GM19043 (cell line): Measurements from ENCODE around the gene KCNA3.

Source experiments
- ATAC-seq: cut with Tn5 transposase; IDR thresholded peaks from one replicate; pipeline ENCODE4 v1.9.1; 2021; ENCODE audit warnings: low read depth; ENCODE audit not compliant: unreplicated experiment

The KCNA3 gene

GRCh38 chr1:110643879-110644472 is 30.8 kb downstream of the KCNA3 start:
- ATAC-seq: no peak

- ATAC-seq: no peak
Observed at GRCh38 chr1:110639724-110640386, 34.9 kb downstream of the KCNA3 start.

- no peak for ATAC-seq
Observed at GRCh38 chr1:110638556-110638955, 36.2 kb downstream of the KCNA3 start.

- no peak for ATAC-seq
Observed at GRCh38 chr1:110638058-110638457, 36.7 kb downstream of the KCNA3 start.

- no peak for ATAC-seq
Observed at GRCh38 chr1:110637475-110637874, 37.3 kb downstream of the KCNA3 start.

- no peak for ATAC-seq
Observed at GRCh38 chr1:110636149-110636935, 38.4 kb downstream of the KCNA3 start.

GRCh38 chr1:110635434-110635833 is 39.3 kb downstream of the KCNA3 start:
- ATAC-seq: no peak

GRCh38 chr1:110634455-110635311 is 40.1 kb downstream of the KCNA3 start:
- ATAC-seq: peak; percentile 45

- ATAC-seq: no peak
Observed at GRCh38 chr1:110634086-110634454, 40.7 kb downstream of the KCNA3 start.

GRCh38 chr1:110633646-110634030 is 41.1 kb downstream of the KCNA3 start:
- no peak for ATAC-seq

- ATAC-seq: no peak
Observed at GRCh38 chr1:110631836-110632620, 42.7 kb downstream of the KCNA3 start.

GRCh38 chr1:110630839-110631663 is 43.7 kb downstream of the KCNA3 start:
- peak; percentile 45 for ATAC-seq

- no peak for ATAC-seq
Observed at GRCh38 chr1:110628323-110629105, 46.2 kb downstream of the KCNA3 start.

- ATAC-seq: no peak
Observed at GRCh38 chr1:110627764-110628163, 47.0 kb downstream of the KCNA3 start.

- ATAC-seq: no peak
Observed at GRCh38 chr1:110626889-110627288, 47.9 kb downstream of the KCNA3 start.
